OCI-LY1 (cell line): Measurements from ENCODE around the gene SLC9A4.

Experiments
- CTCF ChIP-seq: fragments of 200-600 bp; sonication (generic), shearing (Covaris generic); IDR thresholded peaks from 2 replicates; pipeline ENCODE4 v1.5.1; 2017; ENCODE audit warnings: mild to moderate bottlenecking, antibody characterized with exemption, low read length, moderate library complexity, mixed read lengths
- EZH2 ChIP-seq: fragments of 200-600 bp; sonication (generic), shearing (Covaris generic); IDR thresholded peaks from 2 replicates; pipeline ENCODE4 v1.8.0; 2017; ENCODE audit warnings: borderline replicate concordance, mixed run types, mild to moderate bottlenecking, antibody characterized with exemption, low read length, moderate library complexity, mixed read lengths

- TF ChIP-seq CTCF, result no peak
- TF ChIP-seq EZH2, result no peak
Observed at GRCh38 chr2:102439065-102439695, 33.8 kb upstream of the SLC9A4 start.
